ENCODE measurements around the gene ALDH4A1. TPM values are rescaled to one million over a fixed set of nuclear protein-coding genes. Genes with fewer than 3 reads are reported as not detected.

The ALDH4A1 gene
- polyA plus RNA-seq, 2 donors = 34.7 to 39.6 TPM

DNA sequence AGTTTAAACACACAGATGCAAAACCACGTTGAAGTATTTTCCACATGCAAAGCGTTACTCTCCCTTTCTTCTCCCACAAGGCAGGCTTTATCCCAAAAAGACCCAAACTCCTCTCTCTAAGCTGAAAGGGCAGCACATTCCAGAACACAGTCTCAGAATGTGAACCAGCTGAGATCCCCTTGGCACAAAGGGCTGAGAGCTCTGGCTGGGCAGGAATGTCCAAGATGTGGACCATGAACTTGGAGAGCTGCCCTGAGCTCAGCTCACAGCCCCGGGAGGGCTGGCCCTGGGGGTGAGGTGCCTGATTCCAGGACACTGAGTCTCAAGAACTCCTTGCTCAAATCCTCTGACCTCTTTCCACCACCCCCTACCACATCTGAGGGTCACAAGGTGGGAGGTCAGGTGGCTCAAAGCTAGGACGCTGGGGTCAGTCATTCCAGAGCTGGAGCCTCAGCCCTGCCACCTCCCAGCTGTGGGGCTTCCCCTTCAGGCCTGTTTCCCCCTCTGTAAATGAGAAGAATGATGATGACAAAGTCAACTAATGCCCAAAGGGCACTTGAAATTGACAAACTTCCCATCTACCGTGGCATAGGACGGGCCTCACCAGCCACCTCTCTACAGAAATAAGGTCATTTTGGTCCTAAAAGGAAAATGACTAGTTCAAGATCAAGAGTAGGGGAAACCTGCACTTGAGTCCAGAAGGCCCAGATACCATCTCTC lies 11.5 kb downstream of the ALDH4A1 start:
- Histone ChIP-seq H3K9me3 (ENCODE audit: control insufficient read depth in 2 of 2, insufficient read depth in 1 of 2, low read depth in 1 of 2, low read length in 1 of 2) (no peaks in the 10 kb centered on the region), H3K36me3 (ENCODE audit: control insufficient read depth in 2 of 2, insufficient read depth in 2 of 2, low read length in 1 of 2) (peaks cover 0 to 8% of the 10 kb centered on the region in 2 donors), H3K27me3 (ENCODE audit: control insufficient read depth in 1 of 2, insufficient read depth in 2 of 2, low read length in 2 of 2) (no peaks in the 10 kb centered on the region), H3K4me3 (ENCODE audit: low read depth in 1 of 2, low read length in 2 of 2) (no peak overlapping the region), H3K4me1 (ENCODE audit: control insufficient read depth in 2 of 2, insufficient read depth in 2 of 2, low read length in 1 of 2) (peaks cover 2 to 16% of the 10 kb centered on the region in 2 donors), H3K27ac (ENCODE audit: low read depth in 2 of 2, low read length in 1 of 2) (no peak overlapping the region)
- WGBS, 2 donors = 60 to 61% methylated on average over 6 of the region's 6 CpGs

DNA sequence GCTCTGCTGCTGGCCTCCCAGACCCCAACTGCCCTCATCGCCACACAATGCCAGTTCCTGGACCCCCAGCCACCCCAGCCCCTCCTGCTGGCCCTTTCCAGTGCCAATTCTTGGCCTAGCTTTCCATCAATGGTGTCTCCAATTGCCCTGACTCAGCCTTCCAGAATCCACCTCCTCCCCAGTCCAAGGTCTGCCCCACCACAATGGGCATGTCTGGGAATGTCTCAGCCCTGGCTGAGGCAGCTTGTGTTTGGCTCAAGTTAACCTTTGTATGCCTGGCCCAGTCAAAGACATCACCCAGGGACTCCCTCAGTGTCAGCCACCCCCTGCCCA lies 16.4 kb downstream of the ALDH4A1 start:
- 72 to 75% methylated on average over 1 of the region's 1 CpG for WGBS, 2 donors
- Histone ChIP-seq H3K36me3 (ENCODE audit: control insufficient read depth in 2 of 2, insufficient read depth in 2 of 2, low read length in 1 of 2) (peaks cover 0 to 18% of the 10 kb centered on the region in 2 donors), H3K27ac (ENCODE audit: low read depth in 2 of 2, low read length in 1 of 2) (peak overlapping the region in 1 of 2 donors; percentile 58), H3K27me3 (ENCODE audit: control insufficient read depth in 1 of 2, insufficient read depth in 2 of 2, low read length in 2 of 2) (no peaks in the 10 kb centered on the region), H3K4me3 (ENCODE audit: low read depth in 1 of 2, low read length in 2 of 2) (no peak overlapping the region), H3K4me1 (ENCODE audit: control insufficient read depth in 2 of 2, insufficient read depth in 2 of 2, low read length in 1 of 2) (peaks cover 5 to 24% of the 10 kb centered on the region in 2 donors), H3K9me3 (ENCODE audit: control insufficient read depth in 2 of 2, insufficient read depth in 1 of 2, low read depth in 1 of 2, low read length in 1 of 2) (no peaks in the 10 kb centered on the region)

DNA sequence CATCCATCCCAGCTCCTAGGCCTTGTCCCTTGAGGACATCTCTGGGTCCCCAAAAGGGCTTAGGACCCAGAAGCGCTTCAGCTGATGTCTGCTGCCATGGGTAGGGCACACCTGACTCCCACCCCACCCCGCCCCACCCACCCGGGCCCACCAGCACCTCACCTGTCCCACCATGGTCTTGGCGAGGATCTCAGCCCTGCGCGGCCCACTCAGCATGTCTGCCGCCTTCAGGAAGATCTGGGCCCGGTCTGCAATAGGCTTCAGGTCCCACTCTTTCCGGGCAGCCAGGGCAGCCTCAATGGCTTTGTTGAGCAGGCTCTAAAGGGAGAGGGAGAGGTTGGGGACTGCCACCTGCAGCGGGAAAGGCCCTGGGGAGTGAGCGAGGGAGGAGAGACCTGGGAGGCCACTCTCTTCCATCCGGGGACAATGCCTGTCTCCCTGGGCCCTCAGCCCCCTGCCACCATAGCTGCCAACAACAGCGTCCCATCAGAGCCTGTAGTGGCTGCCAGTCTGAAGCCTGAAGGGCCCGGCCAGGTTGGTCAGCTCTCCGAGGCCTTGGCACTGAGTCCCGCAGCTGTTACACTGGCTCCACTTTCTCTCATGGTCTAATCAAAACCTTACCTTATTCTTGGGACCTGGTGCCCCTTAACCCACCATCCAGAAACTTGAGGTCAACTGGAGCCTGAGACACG lies 16.9 kb downstream of the ALDH4A1 start:
- H3K9me3 ChIP-seq (ENCODE audit: control insufficient read depth in 2 of 2, insufficient read depth in 1 of 2, low read depth in 1 of 2, low read length in 1 of 2) = no peaks in the 10 kb centered on the region
- H3K36me3 ChIP-seq (ENCODE audit: control insufficient read depth in 2 of 2, insufficient read depth in 2 of 2, low read length in 1 of 2) = peaks cover 0 to 18% of the 10 kb centered on the region in 2 donors
- no peak overlapping the region for H3K27ac ChIP-seq (ENCODE audit: low read depth in 2 of 2, low read length in 1 of 2)
- H3K4me1 ChIP-seq (ENCODE audit: control insufficient read depth in 2 of 2, insufficient read depth in 2 of 2, low read length in 1 of 2) = peaks cover 5 to 26% of the 10 kb centered on the region in 2 donors
- H3K27me3 ChIP-seq (ENCODE audit: control insufficient read depth in 1 of 2, insufficient read depth in 2 of 2, low read length in 2 of 2) = no peaks in the 10 kb centered on the region
- 79 to 85% methylated on average over 17 of the region's 17 CpGs for WGBS, 2 donors
- H3K4me3 ChIP-seq (ENCODE audit: low read depth in 1 of 2, low read length in 2 of 2) = no peak overlapping the region

DNA sequence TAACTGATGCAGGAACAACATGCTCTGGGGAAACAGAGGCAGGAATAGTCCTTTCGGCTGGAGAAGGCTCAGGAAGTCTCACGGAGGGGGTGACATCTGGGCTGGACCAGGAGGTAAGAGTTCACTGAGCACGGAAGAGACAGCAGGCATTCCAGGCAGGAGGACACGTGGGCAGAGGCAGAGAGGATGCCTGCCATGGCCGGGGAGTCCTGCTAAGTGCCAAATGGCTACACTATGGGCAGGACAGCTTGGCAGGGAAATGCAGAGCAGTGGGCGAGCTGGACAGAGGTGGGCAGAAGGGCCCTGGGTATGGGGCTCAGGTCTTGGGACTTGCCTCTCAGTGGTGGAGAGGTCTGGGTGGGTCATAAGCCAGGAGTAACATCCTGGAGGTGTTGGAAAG lies 17.6 kb downstream of the ALDH4A1 start:
- H3K36me3 ChIP-seq (ENCODE audit: control insufficient read depth in 2 of 2, insufficient read depth in 2 of 2, low read length in 1 of 2) = peaks cover 0 to 16% of the 10 kb centered on the region in 2 donors
- no peaks in the 10 kb centered on the region for H3K27me3 ChIP-seq (ENCODE audit: control insufficient read depth in 1 of 2, insufficient read depth in 2 of 2, low read length in 2 of 2)
- H3K4me1 ChIP-seq (ENCODE audit: control insufficient read depth in 2 of 2, insufficient read depth in 2 of 2, low read length in 1 of 2) = peaks cover 5 to 26% of the 10 kb centered on the region in 2 donors
- H3K27ac ChIP-seq (ENCODE audit: low read depth in 2 of 2, low read length in 1 of 2) = no peak overlapping the region
- no peaks in the 10 kb centered on the region for H3K9me3 ChIP-seq (ENCODE audit: control insufficient read depth in 2 of 2, insufficient read depth in 1 of 2, low read depth in 1 of 2, low read length in 1 of 2)
- 76 to 82% methylated on average over 6 of the region's 6 CpGs for whole genome bisulfite sequencing, 2 donors
- no peak overlapping the region for H3K4me3 ChIP-seq (ENCODE audit: low read depth in 1 of 2, low read length in 2 of 2)

DNA sequence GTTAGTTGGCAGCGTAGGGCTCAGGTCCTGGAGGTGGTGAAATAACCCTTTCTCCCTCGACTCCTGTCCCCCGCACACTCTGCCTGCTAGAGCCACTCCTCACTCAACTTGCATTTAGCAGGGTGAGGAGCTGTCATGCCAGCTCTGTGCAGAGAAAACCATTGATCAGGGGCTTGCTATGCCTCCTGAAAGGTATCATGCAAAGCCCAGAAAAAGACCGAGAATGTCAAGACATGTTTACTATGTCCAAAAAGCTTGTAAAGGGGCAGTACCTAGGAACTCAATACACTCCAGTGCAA lies 18.0 kb downstream of the ALDH4A1 start:
- WGBS, 2 donors = 48 to 54% methylated on average over 4 of the region's 4 CpGs
- Histone ChIP-seq H3K4me3 (ENCODE audit: low read depth in 1 of 2, low read length in 2 of 2) (no peak overlapping the region), H3K27ac (ENCODE audit: low read depth in 2 of 2, low read length in 1 of 2) (no peak overlapping the region), H3K36me3 (ENCODE audit: control insufficient read depth in 2 of 2, insufficient read depth in 2 of 2, low read length in 1 of 2) (peaks cover 0 to 15% of the 10 kb centered on the region in 2 donors), H3K4me1 (ENCODE audit: control insufficient read depth in 2 of 2, insufficient read depth in 2 of 2, low read length in 1 of 2) (peaks cover 5 to 29% of the 10 kb centered on the region in 2 donors), H3K9me3 (ENCODE audit: control insufficient read depth in 2 of 2, insufficient read depth in 1 of 2, low read depth in 1 of 2, low read length in 1 of 2) (no peaks in the 10 kb centered on the region), H3K27me3 (ENCODE audit: control insufficient read depth in 1 of 2, insufficient read depth in 2 of 2, low read length in 2 of 2) (no peaks in the 10 kb centered on the region)

DNA sequence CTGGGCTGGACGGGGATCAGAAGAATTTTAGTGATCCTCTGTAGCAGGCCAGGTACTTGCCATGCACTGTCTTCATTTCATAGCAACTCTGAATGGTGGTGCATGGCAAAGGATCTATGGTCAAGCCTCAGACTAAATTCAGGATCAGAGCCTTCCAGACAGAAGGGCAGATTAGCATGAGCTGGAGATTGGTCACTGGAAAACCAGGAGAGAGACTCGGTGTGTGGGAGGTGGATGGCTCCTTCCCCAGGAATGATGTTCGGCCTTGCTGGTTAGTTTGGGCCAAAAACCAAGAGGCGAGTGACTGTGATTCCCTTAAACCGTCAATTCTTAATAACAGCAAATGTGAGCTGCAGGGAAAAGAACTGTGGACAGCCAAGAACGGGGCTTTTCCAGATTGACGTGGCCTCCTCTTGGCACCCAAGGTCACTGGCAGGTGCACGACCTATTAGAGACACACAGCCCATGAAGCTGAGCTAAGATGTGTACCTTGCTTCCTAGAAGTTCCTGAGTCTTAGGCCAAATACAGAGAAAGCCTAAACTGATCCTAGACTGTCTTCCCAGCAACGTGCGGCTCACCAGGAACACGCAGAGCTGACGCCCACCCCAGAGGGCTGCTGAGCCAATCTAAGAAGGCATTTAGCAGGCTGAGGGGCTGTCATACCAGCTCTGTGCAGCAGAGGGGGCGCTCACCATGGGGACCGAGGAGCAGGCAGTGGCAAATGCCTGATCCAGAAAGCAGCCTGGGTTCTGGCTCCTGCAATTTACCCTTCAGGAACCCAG lies 18.5 kb downstream of the ALDH4A1 start:
- peaks cover 0 to 15% of the 10 kb centered on the region in 2 donors for H3K36me3 ChIP-seq (ENCODE audit: control insufficient read depth in 2 of 2, insufficient read depth in 2 of 2, low read length in 1 of 2)
- peaks cover 5 to 34% of the 10 kb centered on the region in 2 donors for H3K4me1 ChIP-seq (ENCODE audit: control insufficient read depth in 2 of 2, insufficient read depth in 2 of 2, low read length in 1 of 2)
- 40 to 44% methylated on average over 14 of the region's 14 CpGs for WGBS, 2 donors
- no peaks in the 10 kb centered on the region for H3K27me3 ChIP-seq (ENCODE audit: control insufficient read depth in 1 of 2, insufficient read depth in 2 of 2, low read length in 2 of 2)
- no peak overlapping the region for H3K4me3 ChIP-seq (ENCODE audit: low read depth in 1 of 2, low read length in 2 of 2)
- H3K27ac ChIP-seq (ENCODE audit: low read depth in 2 of 2, low read length in 1 of 2) = no peak overlapping the region
- no peaks in the 10 kb centered on the region for H3K9me3 ChIP-seq (ENCODE audit: control insufficient read depth in 2 of 2, insufficient read depth in 1 of 2, low read depth in 1 of 2, low read length in 1 of 2)

DNA sequence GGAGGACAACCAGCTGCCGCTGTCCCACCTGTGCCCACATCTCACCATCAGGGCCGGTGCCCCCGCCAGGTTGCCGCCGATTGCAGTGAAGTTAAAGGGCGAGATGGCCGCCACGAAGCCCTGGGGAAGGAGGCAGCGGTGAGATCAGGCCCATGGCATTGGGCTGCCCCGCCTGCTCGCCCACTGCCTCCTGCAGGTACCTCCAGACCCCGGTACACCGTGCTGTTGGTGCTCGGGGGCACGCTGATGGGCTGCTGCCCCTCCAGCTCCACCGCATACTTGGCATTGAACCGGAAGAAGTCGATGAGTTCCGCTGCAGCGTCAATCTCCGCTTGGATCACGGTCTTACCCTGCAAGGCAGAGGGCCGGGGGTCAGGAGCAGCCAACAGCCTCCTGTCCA lies 19.3 kb downstream of the ALDH4A1 start:
- peaks cover 0 to 15% of the 10 kb centered on the region in 2 donors for H3K36me3 ChIP-seq (ENCODE audit: control insufficient read depth in 2 of 2, insufficient read depth in 2 of 2, low read length in 1 of 2)
- no peak overlapping the region for H3K4me3 ChIP-seq (ENCODE audit: low read depth in 1 of 2, low read length in 2 of 2)
- no peaks in the 10 kb centered on the region for H3K9me3 ChIP-seq (ENCODE audit: control insufficient read depth in 2 of 2, insufficient read depth in 1 of 2, low read depth in 1 of 2, low read length in 1 of 2)
- no peaks in the 10 kb centered on the region for H3K27me3 ChIP-seq (ENCODE audit: control insufficient read depth in 1 of 2, insufficient read depth in 2 of 2, low read length in 2 of 2)
- H3K27ac ChIP-seq (ENCODE audit: low read depth in 2 of 2, low read length in 1 of 2) = peak overlapping the region in 1 of 2 donors; percentile 77
- peaks cover 5 to 34% of the 10 kb centered on the region in 2 donors for H3K4me1 ChIP-seq (ENCODE audit: control insufficient read depth in 2 of 2, insufficient read depth in 2 of 2, low read length in 1 of 2)
- WGBS, 2 donors = 95% methylated on average over 23 of the region's 23 CpGs

DNA sequence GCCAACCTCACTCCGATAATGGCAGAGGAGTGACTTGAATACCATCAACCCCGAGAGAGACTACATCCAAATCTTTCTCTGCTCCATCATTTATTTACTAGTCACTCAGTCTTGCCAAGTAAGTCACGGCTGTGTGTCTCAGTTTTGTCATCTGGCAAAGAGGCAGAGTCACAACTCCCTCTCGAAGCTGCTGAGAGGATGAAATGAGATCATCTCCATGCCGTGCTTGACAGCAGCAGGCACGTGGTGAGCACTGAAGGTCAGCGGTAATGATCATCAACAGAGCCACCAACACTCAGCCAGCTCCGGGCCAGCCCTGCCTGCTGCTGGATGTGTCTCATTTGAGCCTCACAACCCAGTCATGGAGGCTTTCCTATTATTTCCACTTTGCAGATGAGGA lies 19.9 kb downstream of the ALDH4A1 start:
- no peaks in the 10 kb centered on the region for H3K27me3 ChIP-seq (ENCODE audit: control insufficient read depth in 1 of 2, insufficient read depth in 2 of 2, low read length in 2 of 2)
- 49 to 59% methylated on average over 8 of the region's 8 CpGs for WGBS, 2 donors
- H3K9me3 ChIP-seq (ENCODE audit: control insufficient read depth in 2 of 2, insufficient read depth in 1 of 2, low read depth in 1 of 2, low read length in 1 of 2) = no peaks in the 10 kb centered on the region
- H3K4me1 ChIP-seq (ENCODE audit: control insufficient read depth in 2 of 2, insufficient read depth in 2 of 2, low read length in 1 of 2) = peaks cover 5 to 34% of the 10 kb centered on the region in 2 donors
- no peak overlapping the region for H3K4me3 ChIP-seq (ENCODE audit: low read depth in 1 of 2, low read length in 2 of 2)
- H3K36me3 ChIP-seq (ENCODE audit: control insufficient read depth in 2 of 2, insufficient read depth in 2 of 2, low read length in 1 of 2) = peaks cover 0 to 13% of the 10 kb centered on the region in 2 donors
- H3K27ac ChIP-seq (ENCODE audit: low read depth in 2 of 2, low read length in 1 of 2) = peak overlapping the region; percentile 22 to 77

DNA sequence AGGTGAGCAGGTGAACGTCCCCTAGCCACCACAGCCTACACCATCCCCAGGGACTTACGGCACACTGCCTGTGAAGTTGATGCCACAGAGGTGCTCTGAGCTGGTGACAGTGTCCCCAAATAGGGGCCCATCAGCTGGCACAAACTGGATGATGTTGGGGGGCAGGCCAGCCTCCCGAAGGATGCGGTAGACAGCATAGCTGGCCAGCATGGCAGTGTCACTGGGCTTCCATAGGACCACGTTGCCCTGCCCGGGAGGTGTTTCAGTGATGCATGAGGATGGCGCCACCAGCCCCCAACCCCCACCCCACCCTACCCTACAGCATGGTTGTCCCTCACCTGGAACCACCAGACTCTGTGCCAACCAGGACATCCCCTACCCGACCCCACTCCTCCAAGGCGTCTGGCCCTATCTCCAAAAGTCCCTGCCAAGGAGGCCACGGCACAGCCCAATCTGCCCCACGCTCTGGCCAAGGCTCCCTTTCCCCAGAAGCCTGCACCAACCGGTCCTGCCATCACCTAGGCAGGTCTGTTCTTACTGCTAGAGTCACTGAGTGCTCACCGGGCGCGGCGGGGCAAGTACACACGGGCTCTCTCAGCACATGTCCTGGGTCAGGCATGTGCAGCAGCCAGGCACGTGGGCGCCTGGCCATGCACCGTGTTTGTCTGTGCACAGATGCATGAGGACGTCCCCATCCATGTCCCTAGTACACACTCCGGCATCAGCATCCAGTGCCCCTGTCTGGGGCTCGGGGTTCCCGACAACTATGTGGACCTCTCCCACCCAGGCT lies 20.5 kb downstream of the ALDH4A1 start:
- peaks cover 0 to 13% of the 10 kb centered on the region in 2 donors for H3K36me3 ChIP-seq (ENCODE audit: control insufficient read depth in 2 of 2, insufficient read depth in 2 of 2, low read length in 1 of 2)
- peak overlapping the region; percentile 68 to 77 for H3K27ac ChIP-seq (ENCODE audit: low read depth in 2 of 2, low read length in 1 of 2)
- peaks cover 5 to 34% of the 10 kb centered on the region in 2 donors for H3K4me1 ChIP-seq (ENCODE audit: control insufficient read depth in 2 of 2, insufficient read depth in 2 of 2, low read length in 1 of 2)
- no peaks in the 10 kb centered on the region for H3K9me3 ChIP-seq (ENCODE audit: control insufficient read depth in 2 of 2, insufficient read depth in 1 of 2, low read depth in 1 of 2, low read length in 1 of 2)
- H3K27me3 ChIP-seq (ENCODE audit: control insufficient read depth in 1 of 2, insufficient read depth in 2 of 2, low read length in 2 of 2) = no peaks in the 10 kb centered on the region
- H3K4me3 ChIP-seq (ENCODE audit: low read depth in 1 of 2, low read length in 2 of 2) = no peak overlapping the region
- 57 to 63% methylated on average over 24 of the region's 24 CpGs for WGBS, 2 donors

All from esophagus (tissue), 2 donors.